Neuronal stem cell (in vitro differentiated cells): ENCODE data around the gene SP140L.
"Not testable (repeated sequence)": the region's sequence is repeated elsewhere in the genome, so short reads cannot be mapped to it uniquely, and the experiment has no call there.

Experiments used
- DNase-seq: peaks from one replicate; pipeline ENCODE4 v3.0.0-alpha.2; 2013; ENCODE audit warnings: low spot score
- H2AFZ ChIP-seq: one replicate; pipeline ENCODE4 v1.6.1; 2013; ENCODE audit warnings: mild to moderate bottlenecking, low read length, inconsistent platforms
- H2AK5ac ChIP-seq: 2 replicates; pipeline ENCODE4 v1.6.1; 2013; ENCODE audit warnings: low read depth, mild to moderate bottlenecking, inconsistent platforms, low read length, moderate library complexity, mixed read lengths
- H2BK120ac ChIP-seq: 2 replicates; pipeline ENCODE4 v1.6.1; 2013; ENCODE audit warnings: low read depth, mild to moderate bottlenecking, inconsistent platforms, low read length, moderate library complexity, mixed read lengths
- H2BK12ac ChIP-seq: one replicate; pipeline ENCODE4 v1.6.1; 2013; ENCODE audit warnings: low read length, inconsistent platforms
- H2BK15ac ChIP-seq: 2 replicates; pipeline ENCODE4 v1.6.1; 2013; ENCODE audit warnings: mild to moderate bottlenecking, low read length, inconsistent platforms, mixed read lengths
- H2BK5ac ChIP-seq: one replicate; pipeline ENCODE4 v1.6.1; 2013; ENCODE audit warnings: inconsistent platforms, mild to moderate bottlenecking, low read length, moderate library complexity
- H3K14ac ChIP-seq: one replicate; pipeline ENCODE4 v1.6.1; 2013; ENCODE audit warnings: low read length, inconsistent platforms
- H3K18ac ChIP-seq: 2 replicates; pipeline ENCODE4 v1.6.1; 2013; ENCODE audit warnings: low read length, inconsistent platforms
- H3K23ac ChIP-seq: 2 replicates; pipeline ENCODE4 v1.6.1; 2013; ENCODE audit warnings: low read depth, mild to moderate bottlenecking, mixed read lengths, low read length, inconsistent platforms; ENCODE audit not compliant: poor library complexity
- H3K27ac ChIP-seq: replicated peaks from 3 replicates; pipeline ENCODE4 v1.5.1; 2013; ENCODE audit warnings: low read length, inconsistent platforms
- H3K27me3 ChIP-seq, 3 experiments: 2 replicates each; pipeline ENCODE4 v1.6.1; 2013; ENCODE audit warnings: low read length in 3 of 3, mild to moderate bottlenecking in 2 of 3, inconsistent platforms in 1 of 3, low read depth in 1 of 3, mixed read lengths in 1 of 3, moderate library complexity in 1 of 3; ENCODE audit not compliant: control insufficient read depth in 3 of 3, insufficient read depth in 3 of 3
- H3K36me3 ChIP-seq, 2 donors: replicated peaks in 1 of 2; 2 replicates each; pipeline ENCODE4 v1.6.1; 2013; ENCODE audit warnings: low read length in 2 of 2; ENCODE audit not compliant: control insufficient read depth in 2 of 2, insufficient read depth in 2 of 2
- H3K4ac ChIP-seq: 2 replicates; pipeline ENCODE4 v1.6.1; 2013; ENCODE audit warnings: inconsistent platforms, mild to moderate bottlenecking, low read length, moderate library complexity
- H3K4me1 ChIP-seq, 2 donors: 1 replicate in 1 of 2; 2 replicates in 1 of 2; pipeline ENCODE4 v1.6.1; 2013; ENCODE audit warnings: low read length in 2 of 2, low read depth in 1 of 2; ENCODE audit not compliant: control insufficient read depth in 2 of 2, insufficient read depth in 1 of 2
- H3K4me2 ChIP-seq: one replicate; pipeline ENCODE4 v1.6.1; 2013; ENCODE audit warnings: mild to moderate bottlenecking, low read length, inconsistent platforms; ENCODE audit not compliant: insufficient read depth, poor library complexity, severe bottlenecking
- H3K4me3 ChIP-seq, 2 donors: 2 replicates each; pipeline ENCODE4 v1.5.1; 2013; ENCODE audit warnings: low read length in 2 of 2, mild to moderate bottlenecking in 2 of 2, inconsistent platforms in 1 of 2, moderate library complexity in 1 of 2
- H3K79me1 ChIP-seq: one replicate; pipeline ENCODE4 v1.6.1; 2013; ENCODE audit warnings: low read depth, mild to moderate bottlenecking, inconsistent platforms, low read length, moderate library complexity
- H3K9ac ChIP-seq: one replicate; pipeline ENCODE4 v1.6.1; 2013; ENCODE audit warnings: mild to moderate bottlenecking, low read depth, low read length, inconsistent platforms; ENCODE audit not compliant: poor library complexity
- H3K9me3 ChIP-seq, 2 donors: replicated peaks in 1 of 2; 2 replicates each; pipeline versions ENCODE3 to v1.6.1; 2013; ENCODE audit warnings: low read length in 2 of 2, mild to moderate bottlenecking in 2 of 2, inconsistent platforms in 1 of 2, low read depth in 1 of 2, mixed read lengths in 1 of 2, moderate library complexity in 1 of 2; ENCODE audit not compliant: control insufficient read depth in 2 of 2, insufficient read depth in 1 of 2
- H4K8ac ChIP-seq: one replicate; pipeline ENCODE4 v1.6.1; 2013; ENCODE audit warnings: low read depth, mild to moderate bottlenecking, inconsistent platforms, low read length, moderate library complexity
- H4K91ac ChIP-seq: one replicate; pipeline ENCODE4 v1.6.1; 2013; ENCODE audit warnings: low read length, low read depth, mild to moderate bottlenecking, inconsistent platforms; ENCODE audit not compliant: poor library complexity
- WGBS, 2 donors: extraction: QIAGEN DNeasy Blood & Tissue Kit; methylation state at CpG; one replicate each; pipeline ENCODE4 v1.1.7; 2013; ENCODE audit warnings: missing lambda C conversion rate in 2 of 2, mixed read lengths in 1 of 2; ENCODE audit not compliant: insufficient read length in 2 of 2, insufficient replicate concordance in 1 of 2; ENCODE audit errors: extremely low coverage in 2 of 2; 5-methylcytosine and 5-hydroxymethylcytosine counted together

SP140L gene

DNA sequence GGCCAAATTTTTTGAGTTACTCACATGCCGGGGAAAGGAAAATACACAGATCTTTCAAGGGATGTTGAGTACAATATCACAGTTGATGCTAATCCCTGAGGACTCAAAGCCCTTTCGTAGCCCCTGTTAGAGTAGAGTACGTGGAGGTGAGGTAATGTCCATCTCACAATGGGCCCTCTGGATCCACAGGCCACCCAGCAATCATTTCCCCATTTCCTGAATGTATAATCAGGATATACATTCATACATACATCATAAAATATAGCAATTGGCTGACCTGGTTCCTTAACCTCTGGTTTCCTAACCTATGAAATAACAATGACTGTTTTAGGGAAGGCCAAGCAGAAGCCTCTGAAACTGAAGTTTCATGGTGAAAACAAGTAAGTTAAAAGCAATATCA, 78.8 kb downstream of the SP140L start:
- DNase-seq, result no peak
- H3K36me3 ChIP-seq, result no peaks in the 10 kb centered on the region
- H3K27ac ChIP-seq, result no peak overlapping the region
- H2BK15ac ChIP-seq, result no peak overlapping the region
- no peak overlapping the region for H4K8ac ChIP-seq
- H3K9ac ChIP-seq, result no peak overlapping the region
- WGBS, 2 donors, result no CpG with 5 or more reads among the region's 3 CpGs
- H3K4ac ChIP-seq, result no peak overlapping the region
- no peak overlapping the region for H2BK12ac ChIP-seq
- peaks cover 0 to 7% (median 3%) of the 10 kb centered on the region in 3 experiments for H3K27me3 ChIP-seq
- no peaks in the 10 kb centered on the region for H3K4me1 ChIP-seq
- H2AFZ ChIP-seq, result no peak overlapping the region
- H3K18ac ChIP-seq, result no peak overlapping the region
- H3K4me2 ChIP-seq, result no peak overlapping the region
- no peak overlapping the region for H4K91ac ChIP-seq
- no peak overlapping the region for H2AK5ac ChIP-seq
- H3K9me3 ChIP-seq, result no peaks in the 10 kb centered on the region
- no peak overlapping the region for H3K14ac ChIP-seq
- no peak overlapping the region for H3K23ac ChIP-seq
- H2BK5ac ChIP-seq, result no peak overlapping the region
- H3K79me1 ChIP-seq, result no peaks in the 10 kb centered on the region
- no peak overlapping the region for H3K4me3 ChIP-seq
- no peak overlapping the region for H2BK120ac ChIP-seq

DNA sequence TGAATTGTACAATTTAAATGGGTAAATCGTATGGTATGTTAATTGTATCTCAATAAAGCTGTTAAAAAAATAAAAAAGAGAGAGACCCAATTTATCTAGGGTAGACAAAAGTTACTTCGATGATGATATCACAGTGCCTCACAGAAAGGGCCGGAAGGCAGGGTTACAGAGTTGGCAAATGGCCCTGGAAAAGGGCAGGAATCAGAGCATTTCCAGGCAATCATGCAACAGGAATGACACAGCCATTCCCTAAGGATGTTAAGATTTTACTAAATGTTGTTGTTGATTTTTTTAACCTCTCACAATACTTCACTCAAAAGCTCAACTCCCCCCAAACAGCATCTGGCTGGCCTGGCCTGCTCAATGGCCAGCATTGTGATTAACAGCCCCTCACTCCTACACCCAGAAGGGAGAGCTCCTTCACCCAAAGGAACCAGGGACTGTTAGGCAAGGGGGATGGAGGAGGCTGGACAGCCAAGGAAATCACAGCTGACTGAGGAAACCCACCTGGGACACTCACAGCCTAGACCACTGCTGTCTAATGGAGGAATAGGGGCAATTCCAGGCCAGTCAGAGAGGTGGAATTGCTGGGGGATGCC, 81.3 kb downstream of the SP140L start:
- H4K8ac ChIP-seq, result no peak overlapping the region
- no peak for DNase-seq
- no CpG with 5 or more reads among the region's 3 CpGs for WGBS, 2 donors

DNA sequence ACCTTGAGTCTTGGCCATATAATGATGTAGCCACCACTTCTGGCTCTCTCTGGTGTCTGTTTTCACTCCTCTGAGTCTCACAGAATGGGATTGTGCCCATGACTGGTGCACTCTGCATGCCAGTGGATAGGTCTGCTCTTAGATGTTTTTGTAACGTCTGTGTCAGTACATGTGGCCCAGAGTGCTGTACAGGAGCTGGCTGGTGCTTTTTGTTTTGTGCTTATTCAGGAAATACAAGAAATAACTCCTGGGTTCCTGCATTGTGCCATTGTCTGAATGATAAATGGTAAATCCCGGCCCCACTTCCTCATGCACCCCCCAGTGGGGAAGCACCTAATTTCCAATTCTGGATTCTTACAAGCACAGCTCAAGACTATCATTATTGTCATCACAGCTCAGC, 82.3 kb downstream of the SP140L start:
- not testable (repeated sequence) for H3K4ac ChIP-seq, H3K9ac ChIP-seq, H2BK120ac ChIP-seq

More for the DNA sequence above, 81.3 kb downstream of the SP140L start:
- H2AFZ ChIP-seq, result no peak overlapping the region
- no peak overlapping the region for H2AK5ac ChIP-seq
- no peak overlapping the region for H3K4me2 ChIP-seq
- H3K23ac ChIP-seq, result no peak overlapping the region
- no peak overlapping the region for H2BK15ac ChIP-seq
- H2BK120ac ChIP-seq, result no peak overlapping the region
- peaks cover 2 to 4% of the 10 kb centered on the region in 2 donors for H3K4me1 ChIP-seq
- no peak overlapping the region for H3K4ac ChIP-seq
- H3K9me3 ChIP-seq, result no peaks in the 10 kb centered on the region
- no peak overlapping the region for H3K27ac ChIP-seq
- peaks cover 2 to 29% (median 17%) of the 10 kb centered on the region in 3 experiments for H3K27me3 ChIP-seq
- no peak overlapping the region for H4K91ac ChIP-seq
- H3K9ac ChIP-seq, result no peak overlapping the region
- H2BK5ac ChIP-seq, result no peak overlapping the region
- no peak overlapping the region for H3K14ac ChIP-seq
- H3K18ac ChIP-seq, result no peak overlapping the region
- H2BK12ac ChIP-seq, result no peak overlapping the region
- no peaks in the 10 kb centered on the region for H3K79me1 ChIP-seq
- no peak overlapping the region for H3K4me3 ChIP-seq
- H3K36me3 ChIP-seq, result no peaks in the 10 kb centered on the region

DNA sequence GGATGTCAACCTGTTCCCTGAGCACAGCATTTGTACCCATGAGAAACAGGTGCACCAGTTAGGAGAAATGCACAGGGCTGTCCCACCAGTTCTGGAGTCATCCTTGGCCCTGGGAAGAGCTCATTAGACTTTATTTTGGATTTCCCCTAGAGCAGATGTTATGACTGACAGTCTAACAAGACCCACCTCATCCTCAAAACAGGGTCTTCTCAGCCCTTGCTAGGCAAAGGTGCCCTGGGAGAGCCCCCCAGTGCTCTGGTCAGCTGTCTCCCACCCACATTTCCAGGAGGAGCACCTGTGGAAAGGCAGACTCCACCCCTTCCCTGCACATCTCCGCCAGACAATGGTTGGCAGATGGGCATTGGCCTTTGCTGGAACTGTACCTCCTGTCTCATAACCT, 83.3 kb downstream of the SP140L start:
- Histone ChIP-seq H2BK120ac (no peak overlapping the region), H3K18ac (no peak overlapping the region), H3K14ac (no peak overlapping the region), H2BK5ac (no peak overlapping the region), H2AK5ac (no peak overlapping the region), H3K27ac (no peak overlapping the region), H3K4me3 (no peak overlapping the region), H3K36me3 (no peaks in the 10 kb centered on the region), H3K23ac (no peak overlapping the region), H3K4me2 (no peak overlapping the region), H2BK12ac (no peak overlapping the region), H2BK15ac (no peak overlapping the region), H2AFZ (no peak overlapping the region), H4K91ac (no peak overlapping the region), H3K27me3 (peaks cover 2 to 43% (median 17%) of the 10 kb centered on the region in 3 experiments), H3K79me1 (no peaks in the 10 kb centered on the region), H4K8ac (no peak overlapping the region), H3K4me1 (peaks cover 2 to 4% of the 10 kb centered on the region in 2 donors), H3K9me3 (no peaks in the 10 kb centered on the region), H3K4ac (no peak overlapping the region), H3K9ac (no peak overlapping the region)
- no peak for DNase-seq
- no CpG with 5 or more reads among the region's 1 CpG for WGBS, 2 donors

More for the DNA sequence above, 82.3 kb downstream of the SP140L start:
- not testable (repeated sequence) for H2AFZ ChIP-seq, H3K79me1 ChIP-seq, H3K36me3 ChIP-seq, H3K18ac ChIP-seq, DNase-seq, H2BK5ac ChIP-seq, H2AK5ac ChIP-seq, H3K9me3 ChIP-seq, H3K14ac ChIP-seq, H3K27ac ChIP-seq, H3K4me3 ChIP-seq, H3K4me2 ChIP-seq, H3K23ac ChIP-seq, H4K8ac ChIP-seq, H3K4me1 ChIP-seq, H4K91ac ChIP-seq, H2BK15ac ChIP-seq, H2BK12ac ChIP-seq
- peaks cover 2 to 38% (median 17%) of the 10 kb centered on the region in 3 experiments for H3K27me3 ChIP-seq
- WGBS, 2 donors, result no CpG with 5 or more reads among the region's 2 CpGs
